ENCODE measurements around the gene ELAVL4.

The ELAVL4 gene

DNA sequence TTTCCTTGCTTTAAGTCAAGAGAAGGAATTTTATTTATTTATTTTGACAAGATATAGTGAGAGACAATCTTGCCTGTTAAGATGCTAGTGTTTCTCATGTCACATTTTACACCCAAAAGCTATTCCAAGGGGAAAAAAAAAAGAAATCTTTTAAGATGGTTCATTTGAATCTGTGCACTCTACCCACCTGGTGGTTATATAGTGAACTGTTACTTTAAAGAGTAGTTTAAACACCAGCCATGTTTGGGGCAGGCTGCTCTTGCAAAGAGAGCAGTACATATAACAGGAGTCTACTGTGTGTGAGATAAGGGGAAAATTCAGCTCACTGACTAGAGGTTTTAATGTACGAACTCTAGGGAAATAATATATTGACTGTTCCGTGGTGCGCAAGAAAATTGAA is 3.3 kb upstream of the ELAVL4 start:
- no peak for DNase-seq (ENCODE audit: low spot score)
- TF ChIP-seq, protein P1, sequence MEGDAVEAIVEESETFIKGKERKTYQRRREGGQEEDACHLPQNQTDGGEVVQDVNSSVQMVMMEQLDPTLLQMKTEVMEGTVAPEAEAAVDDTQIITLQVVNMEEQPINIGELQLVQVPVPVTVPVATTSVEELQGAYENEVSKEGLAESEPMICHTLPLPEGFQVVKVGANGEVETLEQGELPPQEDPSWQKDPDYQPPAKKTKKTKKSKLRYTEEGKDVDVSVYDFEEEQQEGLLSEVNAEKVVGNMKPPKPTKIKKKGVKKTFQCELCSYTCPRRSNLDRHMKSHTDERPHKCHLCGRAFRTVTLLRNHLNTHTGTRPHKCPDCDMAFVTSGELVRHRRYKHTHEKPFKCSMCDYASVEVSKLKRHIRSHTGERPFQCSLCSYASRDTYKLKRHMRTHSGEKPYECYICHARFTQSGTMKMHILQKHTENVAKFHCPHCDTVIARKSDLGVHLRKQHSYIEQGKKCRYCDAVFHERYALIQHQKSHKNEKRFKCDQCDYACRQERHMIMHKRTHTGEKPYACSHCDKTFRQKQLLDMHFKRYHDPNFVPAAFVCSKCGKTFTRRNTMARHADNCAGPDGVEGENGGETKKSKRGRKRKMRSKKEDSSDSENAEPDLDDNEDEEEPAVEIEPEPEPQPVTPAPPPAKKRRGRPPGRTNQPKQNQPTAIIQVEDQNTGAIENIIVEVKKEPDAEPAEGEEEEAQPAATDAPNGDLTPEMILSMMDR (IDR thresholded peaks at IDR 0.05; ENCODE audit: extremely low read depth, missing control alignments), result no peak

DNA sequence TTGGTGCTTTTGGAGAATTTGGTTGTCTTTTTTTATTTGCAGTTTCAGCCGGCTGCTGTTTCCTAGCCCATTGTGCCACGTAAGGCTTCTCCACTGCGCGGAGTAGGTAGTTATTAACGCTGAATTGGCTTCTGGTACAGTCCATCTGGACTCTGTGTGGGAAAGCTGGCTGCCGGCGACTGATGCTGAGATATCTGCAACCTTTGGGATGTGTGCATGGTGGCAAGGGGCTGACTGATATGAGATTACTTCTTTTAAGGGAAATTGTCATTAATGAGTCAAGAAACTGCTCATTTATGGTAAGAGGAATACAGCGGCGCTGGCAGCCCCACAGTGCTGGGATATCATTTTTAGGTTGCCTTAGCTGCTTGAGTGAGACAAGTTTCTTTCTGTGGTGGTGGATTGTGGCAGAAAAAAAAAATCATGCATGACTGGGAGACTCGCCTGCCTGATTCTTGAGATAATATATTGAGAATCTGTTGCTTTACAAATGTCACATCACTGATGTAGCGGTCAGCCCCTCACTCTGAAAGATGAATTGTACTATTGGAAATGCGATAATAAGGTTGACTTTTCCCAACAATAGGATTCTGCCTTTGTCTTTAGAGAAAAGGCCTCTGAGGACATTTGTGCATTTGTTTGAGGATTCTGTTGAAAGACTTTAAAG is 2.5 kb upstream of the ELAVL4 start:
- DNase-seq (ENCODE audit: low spot score), result no peak
- TF ChIP-seq, protein P1 (IDR thresholded peaks at IDR 0.05; ENCODE audit: extremely low read depth, missing control alignments), result no peak

DNA sequence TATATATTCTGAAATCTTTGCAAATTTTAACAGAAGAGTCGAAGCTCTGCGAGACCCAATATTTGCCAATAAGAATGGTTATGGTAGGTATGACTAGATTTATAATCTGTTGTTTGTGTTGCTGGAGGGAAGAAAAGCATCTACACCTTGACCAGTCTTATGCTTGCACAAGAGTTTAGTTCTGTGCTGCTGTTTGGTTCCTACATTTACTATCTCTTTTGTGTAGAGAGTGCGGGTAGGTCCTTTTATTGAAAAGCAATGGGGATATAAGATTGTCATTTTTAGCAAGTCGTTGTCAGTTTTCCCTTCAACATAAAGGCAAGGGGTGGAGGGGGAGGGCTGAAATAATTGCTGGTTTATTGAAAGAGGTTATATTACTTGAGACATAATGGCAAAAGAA is 396 bp downstream of the ELAVL4 start:
- no peak for DNase-seq (ENCODE audit: low spot score)

DNA sequence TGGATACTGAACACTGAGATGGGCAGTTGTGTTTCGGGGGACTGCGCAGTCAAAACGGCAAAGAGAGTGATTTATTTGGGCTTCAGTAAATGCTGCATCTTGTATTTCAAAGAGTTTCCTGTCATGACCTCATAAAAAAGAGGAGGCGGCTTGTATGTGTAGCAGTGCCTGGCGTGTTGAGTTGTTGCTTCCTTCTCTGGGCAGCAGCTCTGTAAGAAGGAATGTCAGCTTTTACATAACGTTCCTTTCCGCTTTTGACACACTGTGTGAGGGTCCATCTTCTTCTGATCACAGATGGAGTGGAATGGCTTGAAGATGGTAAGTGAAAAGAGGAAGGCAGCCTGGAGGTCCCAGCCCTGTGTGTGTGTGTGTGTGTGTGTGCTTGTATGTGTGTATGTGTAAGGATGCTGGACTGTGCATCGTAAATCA is 941 bp downstream of the ELAVL4 start:
- DNase-seq (ENCODE audit: low spot score), result no peak

More for the DNA sequence above, 396 bp downstream of the ELAVL4 start:
- TF ChIP-seq, protein P1 (IDR thresholded peaks at IDR 0.05; ENCODE audit: extremely low read depth, missing control alignments), result no peak

DNA sequence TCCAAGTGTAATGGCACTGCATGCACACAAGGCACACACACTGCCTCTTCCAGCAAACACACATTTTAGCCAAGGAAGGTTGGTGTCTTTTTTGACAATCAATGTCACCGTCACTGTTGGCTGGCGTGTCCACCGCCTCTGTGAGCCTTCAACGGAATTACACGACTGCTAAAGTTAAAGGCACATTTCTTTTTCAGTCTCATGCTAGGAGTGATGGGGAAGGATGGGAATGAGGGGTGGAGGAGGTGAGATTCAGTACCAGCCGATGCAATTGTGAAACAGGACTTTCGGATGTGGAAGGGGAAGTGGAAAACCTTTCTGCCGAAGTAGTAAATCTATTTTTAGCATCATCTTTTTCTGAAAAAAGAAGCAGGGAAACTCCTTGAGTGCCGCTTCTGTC is 1.4 kb downstream of the ELAVL4 start:
- TF ChIP-seq, protein P1 (IDR thresholded peaks at IDR 0.05; ENCODE audit: extremely low read depth, missing control alignments), result no peak
- no peak for DNase-seq (ENCODE audit: low spot score)

More for the DNA sequence above, 941 bp downstream of the ELAVL4 start:
- TF ChIP-seq, protein P1 (IDR thresholded peaks at IDR 0.05; ENCODE audit: extremely low read depth, missing control alignments), result no peak

DNA sequence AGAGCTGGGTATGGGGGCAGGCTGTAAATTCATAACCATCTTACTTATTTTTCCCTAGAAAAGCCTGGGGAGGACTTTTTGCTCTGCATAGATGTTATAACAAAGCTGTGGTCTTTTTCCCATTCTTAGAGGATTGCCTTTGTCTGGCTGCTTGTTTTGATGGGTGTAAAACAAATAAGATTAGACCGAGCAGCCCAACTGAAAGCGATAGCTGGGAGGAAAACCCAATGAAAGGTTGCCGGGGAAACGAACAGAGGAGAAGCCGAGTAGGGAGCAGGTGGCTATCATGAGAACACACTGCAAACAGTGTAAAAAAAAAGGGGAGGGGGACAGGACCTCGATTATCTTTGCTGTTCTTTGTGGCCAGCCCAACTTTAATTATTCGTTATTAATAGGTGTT is 1.9 kb downstream of the ELAVL4 start:
- TF ChIP-seq, protein P1 (IDR thresholded peaks at IDR 0.05; ENCODE audit: extremely low read depth, missing control alignments), result no peak
- no peak for DNase-seq (ENCODE audit: low spot score)

DNA sequence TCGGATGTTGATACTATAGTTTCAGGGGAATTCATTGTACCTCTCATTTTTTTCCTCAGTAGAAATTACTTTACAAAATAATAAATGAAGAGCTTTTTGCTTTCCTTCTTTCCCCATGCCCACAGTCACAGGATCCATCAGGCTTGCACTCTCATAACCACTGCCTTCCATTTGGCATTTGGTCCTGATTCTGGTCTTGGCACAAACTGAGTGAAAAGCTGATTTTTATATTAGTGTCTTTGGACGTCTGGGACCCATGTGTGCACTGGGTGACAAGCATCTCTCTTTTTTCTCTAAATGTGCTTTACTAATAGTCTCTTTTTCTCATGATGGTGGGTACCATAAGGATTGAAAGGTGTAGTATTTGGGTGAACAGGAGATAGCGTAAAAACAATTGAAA is 2.8 kb downstream of the ELAVL4 start:
- DNase-seq (ENCODE audit: low spot score), result no peak

More for the DNA sequence above, 2.8 kb downstream of the ELAVL4 start:
- TF ChIP-seq, protein P1 (IDR thresholded peaks at IDR 0.05; ENCODE audit: extremely low read depth, missing control alignments), result no peak

Data from GM20000 (cell line).